Dermis lymphatic vessel endothelial cell (primary cell): Measurements from ENCODE around the gene ZFTA. TPM values are rescaled to one million over a fixed set of nuclear protein-coding genes. Genes with fewer than 3 reads are reported as not detected.

ENCODE experiments used
- total RNA-seq: library from RNA; depleted of rRNA; stranded (reverse); fragments of >200 nt; gene quantifications from 2 replicates; pipeline ENCODE4 v1.2.1, GENCODE V29; 2014

The ZFTA gene
- total RNA-seq = 7.9 and 13.8 TPM in 2 replicates

DNA sequence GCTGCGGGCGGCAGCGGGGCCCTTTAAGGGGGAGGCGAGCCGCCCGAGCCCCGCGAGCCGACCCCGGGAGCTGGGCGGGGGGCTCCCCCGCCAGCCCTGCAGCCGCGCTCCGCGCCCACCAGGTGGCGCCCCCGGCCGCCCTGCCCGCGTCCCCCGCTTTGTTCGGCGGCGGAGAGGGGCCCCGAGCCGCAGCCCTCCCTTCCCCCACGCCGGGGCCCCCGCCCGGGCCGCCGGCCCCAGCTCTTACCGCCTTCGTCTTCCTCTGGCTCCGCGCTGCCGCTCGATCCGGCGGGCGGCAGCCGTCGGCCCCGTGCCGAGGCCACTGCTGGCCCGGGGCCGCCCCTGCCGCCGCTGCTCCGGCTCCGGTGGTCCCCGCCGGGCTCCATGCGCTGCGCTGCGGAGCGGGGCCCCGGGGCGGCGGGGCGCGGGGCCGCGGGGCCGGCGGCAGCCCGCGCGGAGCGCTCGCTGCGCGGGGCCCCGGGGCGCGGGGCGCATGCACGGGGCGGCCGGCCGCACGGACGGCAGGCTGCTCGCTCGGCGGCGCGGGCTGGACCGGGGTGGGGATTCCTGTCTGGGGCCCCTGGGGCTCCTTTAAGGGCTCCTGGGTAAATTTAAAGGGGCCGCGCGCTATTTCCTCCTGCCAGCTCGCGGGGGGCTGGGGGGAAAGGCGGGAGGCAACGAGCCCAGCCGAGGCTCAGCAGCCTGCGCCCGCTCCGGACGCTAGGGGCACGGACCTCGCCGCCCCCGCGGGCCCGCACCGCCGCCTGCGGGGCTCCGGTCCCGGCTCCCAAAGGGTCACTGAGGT lies at the start of gene ZFTA:
Gene ZFTA, minus strand, starts transcription at position 539 of the 805 bp plus-strand sequence. Its CDS starts 153 bp downstream, at position 386.

GRCh38 chr11:63813035-63813562 lies 44.5 kb upstream of the ZFTA start, which contains the start of gene SPINDOC:
SPINDOC (plus strand) TSS chr11:63813456; CDS start chr11:63813687, 231 bp downstream.

Other genes starting within 250 kb of the ZFTA start
- 4.8 and 6.3 TPM in 2 replicates for gene PLAAT4, start 232.0 kb downstream of the ZFTA start, total RNA-seq
- 0.17 TPM in 1 of 2 replicates, not detected in the other for gene PLAAT2, start 205.4 kb downstream of the ZFTA start, total RNA-seq
- gene PLAAT3, start 154.3 kb downstream of the ZFTA start, total RNA-seq = 102 and 120 TPM in 2 replicates
- 107 and 110 TPM in 2 replicates for gene ATL3, start 97.4 kb downstream of the ZFTA start, total RNA-seq
- 43.7 and 45.6 TPM in 2 replicates for gene RTN3, start 87.3 kb downstream of the ZFTA start, total RNA-seq
- 7.3 and 9.2 TPM in 2 replicates for gene SPINDOC, start 44.7 kb upstream of the ZFTA start, total RNA-seq
- gene MARK2, start 70.3 kb upstream of the ZFTA start, total RNA-seq = 8.5 and 9.3 TPM in 2 replicates
- under 0.01 and 0.26 TPM in 2 replicates for gene RCOR2, start 148.4 kb upstream of the ZFTA start, total RNA-seq
- 9.8 and 10.5 TPM in 2 replicates for gene NAA40, start 170.2 kb upstream of the ZFTA start, total RNA-seq
- 222 and 267 TPM in 2 replicates for gene COX8A, start 205.8 kb upstream of the ZFTA start, total RNA-seq
- 45.6 and 46.7 TPM in 2 replicates for gene OTUB1, start 217.7 kb upstream of the ZFTA start, total RNA-seq